ENCODE data around the gene FOXE1.

Gene FOXE1

DNA sequence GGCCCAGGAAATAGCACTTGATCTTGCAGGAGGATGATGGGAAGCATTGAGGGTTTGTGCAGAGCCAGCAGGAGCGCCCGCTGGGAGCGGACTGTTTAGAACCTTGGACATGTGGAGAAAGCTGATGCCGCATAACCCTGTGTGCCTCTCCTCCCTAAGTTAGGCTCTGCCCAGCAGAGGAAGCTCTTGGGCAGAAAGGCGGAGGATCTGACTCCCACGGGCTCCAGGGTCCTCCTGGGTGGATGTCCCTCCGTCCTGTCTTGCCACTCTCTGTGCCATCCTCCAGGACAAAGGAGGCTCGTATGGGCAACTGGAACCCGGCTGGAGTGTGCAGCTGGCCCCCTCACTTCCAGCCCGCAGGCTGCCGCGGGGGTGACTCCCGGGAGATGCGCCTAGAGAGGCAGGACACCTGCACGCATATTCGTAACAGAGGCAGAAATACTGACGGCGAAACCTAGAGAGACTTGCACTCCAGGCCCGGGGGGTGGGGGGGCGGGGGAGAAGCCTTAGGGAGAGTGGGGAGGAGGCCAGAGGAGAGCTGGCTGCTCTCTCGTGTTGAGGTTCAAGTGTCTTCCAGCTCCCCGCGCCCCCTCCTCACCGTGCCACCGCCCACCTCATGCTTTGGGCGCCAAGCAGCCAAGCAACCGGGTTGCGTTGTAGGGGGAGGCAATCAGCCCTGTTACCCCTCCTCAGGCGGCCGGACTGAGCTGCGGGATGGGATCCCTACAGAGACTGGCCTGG lies 5.4 kb upstream of the FOXE1 start:
- DNase-seq = peak in 1 of 10 donors; percentile 64
- intact Hi-C loops (cut with DNase I) = no loop called here

DNA sequence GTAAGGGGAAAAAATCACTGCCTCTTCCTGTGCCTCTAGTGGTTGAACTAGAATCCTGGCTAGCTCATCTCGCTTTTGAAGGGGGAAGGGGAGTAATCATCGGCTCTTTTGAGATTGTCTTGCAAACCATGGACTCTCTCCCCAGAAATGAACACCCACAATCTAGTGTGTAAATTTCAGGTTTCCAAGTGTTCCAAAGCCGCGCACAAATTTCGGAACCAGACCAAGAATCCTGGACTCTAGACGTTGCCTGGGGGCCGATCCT lies 4.9 kb upstream of the FOXE1 start:
- DNase-seq = no peak
- intact Hi-C loops (cut with DNase I) = no loop called here

DNA sequence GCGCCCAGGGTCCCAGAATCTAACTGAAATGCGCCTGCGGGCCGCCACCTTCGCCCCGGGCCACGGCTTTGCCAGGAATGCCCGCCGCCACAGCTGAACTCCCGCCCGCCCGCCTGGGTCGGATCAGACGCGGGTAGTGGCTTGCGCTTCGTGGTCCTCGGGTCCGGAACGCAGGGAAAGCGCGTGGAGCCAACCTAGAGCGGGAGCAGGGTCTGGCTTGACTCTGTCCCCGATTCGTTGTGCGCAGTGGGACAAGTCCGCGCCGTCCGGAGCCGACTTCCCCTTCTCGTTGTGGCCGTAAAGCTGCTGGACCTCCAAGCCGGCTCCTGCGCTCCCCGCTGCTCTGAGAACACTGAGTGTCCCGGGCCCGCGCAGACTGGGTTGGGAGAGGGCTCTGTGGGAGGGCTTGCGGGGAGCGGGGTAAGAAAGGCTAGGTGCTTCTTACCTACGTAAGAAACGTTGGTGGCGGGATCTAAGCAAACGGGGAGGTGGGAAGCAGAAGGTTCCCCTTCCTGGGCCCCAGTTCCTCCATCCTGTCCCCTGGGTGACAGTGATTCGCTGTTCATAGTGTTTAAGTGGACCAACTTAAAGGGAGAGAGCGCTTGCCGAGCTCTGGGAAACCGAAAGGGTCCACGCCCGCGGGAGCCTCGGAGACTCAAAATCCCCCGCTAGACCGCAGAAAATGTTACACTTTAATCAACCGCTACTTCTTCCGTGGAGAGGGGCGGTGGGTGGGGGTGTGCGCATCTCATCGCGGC lies 4.4 kb upstream of the FOXE1 start:
- no peak for DNase-seq
- intact Hi-C loops (cut with DNase I) = no loop called here

DNA sequence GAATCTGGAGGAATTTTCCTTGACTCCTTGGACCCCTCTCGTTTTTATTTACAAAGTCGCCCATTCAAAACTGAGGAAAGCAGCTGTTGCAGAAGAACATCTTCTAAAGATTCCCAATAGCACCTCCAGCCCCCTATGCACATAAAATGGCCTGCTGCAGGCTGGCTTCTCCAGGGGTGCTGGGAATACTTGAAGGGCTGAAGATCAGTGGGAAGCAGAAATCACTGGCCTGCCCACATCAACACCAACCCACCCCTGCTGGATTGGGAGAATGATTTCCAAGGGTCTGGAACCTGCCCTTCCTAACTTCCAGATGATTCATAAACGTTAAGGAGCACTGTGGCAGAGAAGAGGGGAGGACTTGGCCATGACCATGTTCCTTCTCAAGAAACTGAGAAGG lies 3.0 kb upstream of the FOXE1 start:
- intact Hi-C loops (cut with DNase I) = no loop called here
- DNase-seq = no peak

DNA sequence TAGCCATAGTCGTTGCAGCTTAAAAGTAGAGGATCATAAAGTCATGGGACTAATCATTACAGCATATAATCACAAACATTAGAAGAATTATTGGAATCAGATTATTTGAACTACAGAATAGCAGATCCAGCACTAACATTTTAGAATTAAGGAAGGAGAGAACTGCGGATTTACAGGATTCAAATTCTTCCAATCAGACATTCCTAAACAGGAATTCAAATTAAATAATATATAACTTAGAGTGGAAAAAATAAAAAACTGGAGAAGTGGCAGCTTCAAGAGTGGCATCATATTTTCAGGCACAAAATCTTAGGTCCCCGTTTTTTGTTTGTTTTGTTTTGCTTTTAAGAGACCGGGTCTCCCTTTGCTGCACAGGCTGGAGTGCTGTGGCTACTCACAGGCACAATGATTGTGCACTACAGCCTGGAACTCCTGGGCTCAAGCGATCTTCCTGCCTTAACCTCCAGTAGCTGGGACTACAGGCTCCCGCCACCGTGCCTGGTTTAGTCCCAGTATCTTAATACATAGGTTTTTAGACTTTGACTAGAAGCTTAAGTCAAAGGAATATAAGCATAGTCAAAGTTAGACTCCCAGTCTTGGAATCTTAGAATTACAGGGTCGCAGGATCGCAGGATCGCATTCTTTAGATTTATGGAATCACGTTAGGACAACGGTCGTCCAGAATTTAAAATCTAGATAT lies 2.1 kb upstream of the FOXE1 start:
- DNase-seq = no peak
- intact Hi-C loops (cut with DNase I) = no loop called here

DNA sequence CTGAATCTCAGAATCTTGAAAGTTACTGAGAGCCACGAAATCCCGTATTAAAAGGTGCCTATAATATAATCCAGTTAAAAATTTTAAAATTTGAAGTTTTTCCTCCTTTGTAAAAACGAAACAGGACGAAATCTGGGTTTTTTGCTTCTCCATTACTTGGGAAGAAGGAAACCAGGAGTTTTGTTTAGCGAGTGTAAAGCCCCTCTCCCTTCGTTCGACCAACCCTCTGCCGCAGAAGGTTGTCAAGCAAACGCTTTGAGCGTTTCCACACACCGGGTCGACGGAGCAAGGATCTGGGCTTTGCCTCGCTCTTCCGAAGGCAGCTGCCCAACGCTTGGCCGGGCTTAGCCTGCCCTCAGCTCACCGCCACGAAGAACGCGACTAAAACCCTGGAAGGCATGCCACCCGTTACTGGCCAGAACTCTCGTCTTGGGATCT lies 1.6 kb upstream of the FOXE1 start:
- peak in 1 of 10 donors; percentile 22 for DNase-seq
- intact Hi-C loops (cut with DNase I) = no loop called here

DNA sequence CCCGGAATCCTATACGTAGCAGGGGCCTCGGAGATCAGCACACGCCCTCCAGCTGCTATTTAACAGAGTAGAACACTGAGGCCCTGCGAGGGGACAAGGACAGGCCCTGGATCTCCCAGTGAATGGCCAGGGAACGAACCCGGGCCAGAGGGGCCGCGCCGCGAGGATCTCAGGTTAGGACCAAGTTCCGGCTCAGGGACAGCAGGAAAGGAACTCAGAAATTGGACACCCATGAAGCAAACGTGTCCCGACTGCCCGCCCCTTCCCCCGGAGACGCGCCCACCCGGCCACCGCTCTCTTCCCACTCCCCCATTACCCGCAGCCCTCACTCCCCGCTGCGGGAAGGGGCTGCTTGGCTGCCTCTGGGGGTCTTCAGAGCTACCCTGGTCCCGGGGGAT lies 1.0 kb upstream of the FOXE1 start:
- peak in 1 of 10 donors; percentile 59 for DNase-seq
- intact Hi-C loops (cut with DNase I) = no loop called here

DNA sequence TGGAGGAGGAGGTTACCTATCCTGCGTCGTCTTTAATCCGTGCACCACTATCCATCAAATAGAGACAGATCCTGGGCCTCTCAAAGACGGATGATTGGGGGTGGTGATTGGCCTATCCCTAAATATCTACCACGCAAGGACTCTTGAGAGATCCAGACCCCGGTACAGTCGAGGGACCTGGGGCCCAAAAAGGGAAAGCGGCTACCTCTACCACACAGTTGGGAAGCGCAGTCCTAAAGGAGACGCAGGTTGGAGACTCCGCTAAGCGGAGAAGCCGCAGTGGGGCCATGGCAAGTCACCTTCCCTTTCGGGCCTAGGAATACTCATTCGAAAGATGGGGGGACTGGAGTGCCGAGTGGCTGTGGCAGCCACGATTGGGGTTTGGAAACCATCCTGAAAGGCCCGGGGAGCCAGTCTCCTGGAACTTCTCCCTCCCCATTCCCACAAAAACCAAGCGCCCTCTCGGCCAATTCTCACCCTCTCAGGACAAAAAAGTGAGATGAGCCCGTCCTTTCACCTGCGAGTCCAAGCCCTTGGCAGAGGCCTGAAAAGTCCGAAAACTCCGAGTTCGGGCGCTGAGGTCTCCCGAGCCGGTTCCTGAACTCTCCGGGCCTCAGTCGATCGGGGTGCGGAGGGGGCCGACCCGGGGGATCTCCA lies 499 bp upstream of the FOXE1 start:
- intact Hi-C loops (cut with DNase I) = no loop called here
- peak in 1 of 10 donors; percentile 74 for DNase-seq

DNA sequence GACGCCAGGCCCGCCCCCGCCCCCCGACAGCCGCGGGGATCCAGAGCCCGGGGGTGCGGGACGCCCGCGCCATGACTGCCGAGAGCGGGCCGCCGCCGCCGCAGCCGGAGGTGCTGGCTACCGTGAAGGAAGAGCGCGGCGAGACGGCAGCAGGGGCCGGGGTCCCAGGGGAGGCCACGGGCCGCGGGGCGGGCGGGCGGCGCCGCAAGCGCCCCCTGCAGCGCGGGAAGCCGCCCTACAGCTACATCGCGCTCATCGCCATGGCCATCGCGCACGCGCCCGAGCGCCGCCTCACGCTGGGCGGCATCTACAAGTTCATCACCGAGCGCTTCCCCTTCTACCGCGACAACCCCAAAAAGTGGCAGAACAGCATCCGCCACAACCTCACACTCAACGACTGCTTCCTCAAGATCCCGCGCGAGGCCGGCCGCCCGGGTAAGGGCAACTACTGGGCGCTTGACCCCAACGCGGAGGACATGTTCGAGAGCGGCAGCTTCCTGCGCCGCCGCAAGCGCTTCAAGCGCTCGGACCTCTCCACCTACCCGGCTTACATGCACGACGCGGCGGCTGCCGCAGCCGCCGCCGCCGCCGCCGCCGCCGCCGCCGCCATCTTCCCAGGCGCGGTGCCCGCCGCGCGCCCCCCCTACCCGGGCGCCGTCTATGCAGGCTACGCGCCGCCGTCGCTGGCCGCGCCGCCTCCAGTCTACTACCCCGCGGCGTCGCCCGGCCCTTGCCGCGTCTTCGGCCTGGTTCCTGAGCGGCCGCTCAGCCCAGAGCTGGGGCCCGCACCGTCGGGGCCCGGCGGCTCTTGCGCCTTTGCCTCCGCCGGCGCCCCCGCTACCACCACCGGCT lies 1.0 kb downstream of the FOXE1 start:
- intact Hi-C loops (cut with DNase I) = no loop called here
- peak in 1 of 10 donors; percentile 76 for DNase-seq

DNA sequence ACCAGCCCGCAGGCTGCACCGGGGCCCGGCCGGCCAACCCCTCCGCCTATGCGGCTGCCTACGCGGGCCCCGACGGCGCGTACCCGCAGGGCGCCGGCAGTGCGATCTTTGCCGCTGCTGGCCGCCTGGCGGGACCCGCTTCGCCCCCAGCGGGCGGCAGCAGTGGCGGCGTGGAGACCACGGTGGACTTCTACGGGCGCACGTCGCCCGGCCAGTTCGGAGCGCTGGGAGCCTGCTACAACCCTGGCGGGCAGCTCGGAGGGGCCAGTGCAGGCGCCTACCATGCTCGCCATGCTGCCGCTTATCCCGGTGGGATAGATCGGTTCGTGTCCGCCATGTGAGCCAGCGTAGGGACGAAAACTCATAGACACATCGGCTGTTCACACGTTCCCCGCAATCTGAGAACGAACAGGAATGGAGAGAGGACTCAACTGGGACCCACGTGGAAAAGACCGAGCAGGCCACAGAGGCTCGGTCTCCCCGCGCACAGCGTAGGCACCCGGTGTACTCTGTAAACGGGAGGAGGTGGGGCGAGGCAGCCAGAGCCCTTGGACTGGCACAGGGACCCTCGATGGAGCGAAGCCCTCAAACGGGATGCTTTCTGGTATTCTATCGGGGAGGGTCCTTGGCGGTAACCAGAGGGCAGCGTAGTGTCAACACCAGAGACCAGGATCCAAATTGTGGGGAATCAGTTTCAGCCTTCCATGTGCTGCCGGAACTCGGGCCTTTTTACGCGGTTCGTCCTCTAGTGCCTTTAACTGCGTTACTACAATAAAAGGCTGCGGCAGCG lies 1.9 kb downstream of the FOXE1 start:
- DNase-seq = peak in 1 of 10 donors; percentile 67
- intact Hi-C loops (cut with DNase I) = no loop called here

DNA sequence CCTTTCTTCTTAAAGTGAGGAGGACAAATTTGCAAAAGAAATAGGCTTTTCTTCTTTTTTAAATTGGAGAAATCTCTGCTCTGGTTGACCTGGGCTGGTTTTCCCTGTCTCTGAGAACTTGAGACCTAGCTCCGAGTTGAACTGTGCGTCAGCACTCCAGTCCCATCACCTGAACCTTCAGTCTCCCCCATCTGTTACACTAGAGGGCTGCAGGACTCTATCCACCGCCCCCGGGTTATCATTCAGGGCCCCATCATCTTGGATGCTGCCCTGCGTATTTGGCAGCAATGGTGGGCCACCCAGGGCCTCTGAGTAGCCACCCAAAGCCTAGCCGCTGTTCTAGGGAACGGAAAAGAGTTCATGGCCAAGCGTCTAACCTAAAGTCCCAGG lies 2.5 kb downstream of the FOXE1 start:
- peak in 1 of 10 donors; percentile 24 for DNase-seq
- intact Hi-C loops (cut with DNase I) = no loop called here

DNA sequence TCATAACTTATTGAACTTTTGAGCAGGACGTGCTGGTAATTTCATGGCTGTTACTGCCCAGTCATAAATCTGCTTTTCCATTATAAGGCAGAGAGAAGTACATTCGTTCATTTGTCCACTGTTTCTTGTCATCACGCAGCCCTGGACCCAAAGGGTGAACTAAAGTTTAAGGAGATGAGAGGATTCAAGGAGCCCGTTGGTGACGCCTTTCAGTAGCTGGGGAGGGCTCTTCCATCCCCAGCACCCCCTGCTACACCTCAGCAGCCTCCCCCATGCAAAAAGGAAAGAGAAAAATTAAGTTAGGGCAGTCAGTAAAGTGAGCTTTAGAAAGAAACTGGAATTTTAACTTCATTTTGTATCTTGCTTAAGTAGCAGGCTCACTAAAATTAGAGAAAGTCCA lies 2.9 kb downstream of the FOXE1 start:
- no peak for DNase-seq
- intact Hi-C loops (cut with DNase I) = no loop called here

DNA sequence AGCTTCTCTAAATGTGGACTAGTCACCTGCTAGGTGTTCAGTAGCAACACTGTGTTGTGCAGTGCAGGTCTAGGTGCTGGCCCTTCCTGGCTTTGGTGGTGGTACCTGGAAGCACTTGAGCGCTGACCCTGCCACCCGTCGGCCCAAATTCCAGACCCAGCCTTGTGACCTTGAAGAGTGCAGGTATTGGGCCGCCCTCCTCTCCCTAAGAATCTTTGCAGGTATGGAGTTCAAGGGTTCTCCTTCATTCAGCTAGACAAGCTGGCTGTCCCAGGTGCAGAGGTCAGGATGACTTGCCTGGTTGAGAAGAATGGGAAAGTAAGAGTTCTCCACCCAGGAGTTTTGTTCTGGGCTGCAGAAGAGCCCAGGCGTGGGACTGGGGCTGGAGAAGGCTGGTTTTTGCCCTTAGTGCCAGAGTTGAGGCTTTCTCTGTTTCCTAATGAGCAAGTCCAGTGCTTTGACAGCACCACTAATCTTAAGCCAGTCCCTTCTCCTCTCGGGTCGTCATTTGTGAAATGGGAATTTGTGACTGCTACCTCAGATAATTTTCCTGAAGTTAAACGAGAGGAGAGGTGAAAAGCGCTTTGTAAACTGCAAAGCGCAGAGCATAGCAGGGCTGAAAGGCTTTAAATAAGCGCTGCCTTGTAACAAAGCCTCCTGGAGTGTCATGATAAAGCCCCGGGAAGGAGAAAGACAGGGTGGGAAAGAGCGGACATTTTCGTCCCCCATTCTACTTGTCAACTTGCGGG lies 4.0 kb downstream of the FOXE1 start:
- intact Hi-C loops (cut with DNase I) = no loop called here

DNA sequence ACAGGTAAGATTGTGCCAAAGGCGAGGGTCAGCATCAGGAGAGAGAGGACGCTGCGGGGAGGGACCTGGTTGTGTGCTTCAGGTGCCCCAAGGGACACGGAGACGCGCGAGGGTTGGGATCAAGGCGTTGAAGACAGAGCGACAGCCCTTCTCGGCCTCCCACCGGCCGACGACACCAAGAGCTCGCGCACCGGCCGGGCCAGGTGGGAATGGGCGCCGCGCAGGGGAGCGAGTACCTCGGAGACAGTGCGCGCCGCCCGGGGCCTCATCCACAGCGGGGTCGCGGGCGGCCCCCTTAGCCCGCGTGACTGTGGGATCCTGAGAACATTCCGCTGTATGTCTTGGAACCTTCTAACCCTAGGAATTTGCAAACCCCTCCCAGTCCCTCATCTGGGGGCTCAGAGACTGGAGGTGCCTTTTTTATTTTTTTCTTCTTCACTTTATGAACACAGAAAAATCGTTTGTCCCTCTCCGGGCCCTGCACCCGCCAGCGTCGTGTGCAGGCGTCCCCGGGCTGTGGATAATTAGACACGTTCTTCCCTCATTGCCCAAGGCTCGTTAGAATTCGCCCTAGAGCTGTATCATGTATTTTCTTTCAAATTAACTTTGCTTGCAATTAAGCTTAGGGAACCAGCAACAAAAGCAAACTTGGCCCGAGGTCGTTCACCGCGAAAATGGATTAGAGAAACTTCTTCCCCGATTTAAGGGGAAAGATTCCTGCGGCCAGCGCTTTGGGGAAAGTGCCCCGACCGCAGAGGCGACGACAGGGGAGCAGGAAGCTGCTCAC lies 4.8 kb downstream of the FOXE1 start:
- DNase-seq = peak in 1 of 10 donors; percentile 34

More for the DNA sequence above, 4.0 kb downstream of the FOXE1 start:
- no peak for DNase-seq

DNA sequence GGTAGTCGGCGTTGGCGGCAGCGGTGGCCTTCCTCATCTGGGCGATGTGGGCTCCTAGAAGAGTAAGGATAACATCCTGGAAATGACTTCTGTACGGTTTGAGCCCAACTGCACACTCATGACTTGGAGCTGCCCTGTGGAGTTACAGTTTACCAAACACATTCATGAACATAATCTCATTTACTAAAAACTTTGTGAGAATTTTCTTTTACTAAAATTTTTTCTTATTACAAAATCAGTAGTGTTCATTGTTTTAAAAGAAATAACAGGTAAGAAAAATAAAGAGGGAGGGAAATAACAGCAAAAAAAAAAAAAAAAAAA lies 5.3 kb downstream of the FOXE1 start:
- intact Hi-C loops (cut with DNase I) = no loop called here

More for the DNA sequence above, 4.8 kb downstream of the FOXE1 start:
- intact Hi-C loops (cut with DNase I) = no loop called here

DNA sequence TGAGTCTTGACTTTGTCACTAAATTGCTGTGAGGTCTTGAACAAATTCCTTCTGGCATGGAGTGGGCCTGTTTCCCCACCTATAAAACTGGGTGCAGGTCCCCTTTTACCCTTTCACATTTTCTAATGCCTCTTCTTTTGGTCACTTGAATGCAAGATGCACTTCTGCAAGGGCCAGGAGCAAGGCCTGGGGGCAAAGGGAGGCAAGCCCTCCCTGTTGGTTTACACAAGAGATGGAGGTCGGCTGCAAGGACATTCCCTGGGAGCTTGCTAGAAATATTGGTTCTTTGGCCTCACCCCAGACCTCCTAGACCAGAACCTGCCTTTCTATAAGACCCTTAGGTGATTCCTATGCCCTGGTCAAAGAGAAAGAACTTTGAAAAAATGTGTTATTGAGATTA lies 5.8 kb downstream of the FOXE1 start:
- intact Hi-C loops (cut with DNase I) = no loop called here
- DNase-seq = no peak

More for the DNA sequence above, 5.3 kb downstream of the FOXE1 start:
- DNase-seq = no peak

DNA sequence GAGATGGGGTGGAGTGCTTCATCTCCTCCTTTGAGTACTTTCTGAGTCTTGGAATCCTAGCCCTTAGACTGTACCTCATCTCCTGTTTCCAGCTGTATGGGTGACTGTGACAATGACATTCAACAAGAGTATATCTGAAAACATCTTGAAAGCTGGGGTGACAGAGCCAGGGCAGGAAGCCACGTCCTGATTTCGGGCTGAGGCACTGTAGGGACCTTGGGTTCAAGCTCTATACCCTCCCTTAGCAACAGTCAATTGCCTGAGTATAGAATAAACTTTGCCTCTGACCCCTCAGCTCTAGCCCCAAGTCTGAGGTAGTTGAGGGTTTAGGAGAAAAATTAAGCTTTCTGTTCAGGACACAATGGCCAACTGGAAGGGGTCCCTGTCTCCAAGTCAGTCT lies 6.3 kb downstream of the FOXE1 start:
- DNase-seq = no peak

More for the DNA sequence above, 6.3 kb downstream of the FOXE1 start:
- intact Hi-C loops (cut with DNase I) = no loop called here
